T-helper 1 cell treated with Interleukin-12 subunit alpha and Interleukin-12 subunit beta and Interleukin-4 antibody, amounts not matched to agents 30 μg/mL and 1 μg/mL, for 36 hours (primary cell): Measurements from ENCODE around the gene TAB2.
"Not testable (repeated sequence)": the region's sequence is repeated elsewhere in the genome, so short reads cannot be mapped to it uniquely, and the experiment has no call there.

Experiments
- H3K27ac Mint-ChIP-seq: one replicate; pipeline ENCODE4 v1.8.0; 2021; ENCODE audit warnings: mild to moderate bottlenecking, mixed read lengths
- H3K27me3 Mint-ChIP-seq: one replicate; pipeline ENCODE4 v1.8.0; 2021; ENCODE audit warnings: low read depth, mixed read lengths
- H3K36me3 Mint-ChIP-seq: one replicate; pipeline ENCODE4 v1.8.0; 2021; ENCODE audit warnings: low read depth, mixed read lengths
- H3K4me1 Mint-ChIP-seq: one replicate; pipeline ENCODE4 v1.8.0; 2021; ENCODE audit warnings: low read depth, mixed read lengths
- H3K4me3 Mint-ChIP-seq: one replicate; pipeline ENCODE4 v1.8.0; 2021; ENCODE audit warnings: mild to moderate bottlenecking, moderate library complexity, mixed read lengths
- H3K9me3 Mint-ChIP-seq: one replicate; pipeline ENCODE4 v1.8.0; 2021; ENCODE audit warnings: mixed read lengths

The TAB2 gene

GRCh38 chr6:149435919-149436586 lies 118.5 kb downstream of the TAB2 start:
- Mint-ChIP-seq H3K27ac (no peak overlapping the region), H3K4me1 (peaks cover 27% of the 10 kb centered on the region), H3K9me3 (no peaks in the 10 kb centered on the region), H3K27me3 (no peaks in the 10 kb centered on the region), H3K4me3 (no peak overlapping the region), H3K36me3 (no peaks in the 10 kb centered on the region)

- H3K4me1 Mint-ChIP-seq = peaks cover 27% of the 10 kb centered on the region
- H3K27me3 Mint-ChIP-seq = no peaks in the 10 kb centered on the region
- H3K27ac Mint-ChIP-seq = no peak overlapping the region
- no peaks in the 10 kb centered on the region for H3K9me3 Mint-ChIP-seq
- H3K4me3 Mint-ChIP-seq = no peak overlapping the region
- H3K36me3 Mint-ChIP-seq = no peaks in the 10 kb centered on the region
Observed at GRCh38 chr6:149436647-149437046, 119.1 kb downstream of the TAB2 start.

GRCh38 chr6:149437212-149437611 lies 119.7 kb downstream of the TAB2 start:
- no peak overlapping the region for H3K4me3 Mint-ChIP-seq
- no peaks in the 10 kb centered on the region for H3K36me3 Mint-ChIP-seq
- H3K27ac Mint-ChIP-seq = no peak overlapping the region
- H3K4me1 Mint-ChIP-seq = peaks cover 23% of the 10 kb centered on the region
- H3K9me3 Mint-ChIP-seq = no peaks in the 10 kb centered on the region
- no peaks in the 10 kb centered on the region for H3K27me3 Mint-ChIP-seq

DNA sequence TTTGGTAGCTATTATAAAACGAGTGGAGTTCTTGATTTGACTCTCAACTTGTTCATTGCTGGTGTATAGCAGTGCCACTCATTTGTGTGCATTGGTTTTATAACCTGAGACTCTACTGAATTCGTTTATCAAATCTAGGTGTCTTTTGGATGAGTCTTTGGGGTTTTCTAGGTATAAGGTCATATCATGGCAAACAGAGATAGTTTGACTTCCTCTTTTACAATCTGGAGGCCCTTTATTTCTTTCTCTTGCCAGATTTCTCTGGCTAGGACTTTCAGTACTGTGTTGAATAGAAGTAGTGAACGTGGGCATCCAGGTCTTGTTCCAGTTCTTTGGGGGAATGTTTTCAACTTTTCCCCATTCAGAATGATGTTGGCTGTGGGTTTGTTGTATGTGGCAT lies 121.3 kb downstream of the TAB2 start:
- Mint-ChIP-seq H3K36me3 (no peaks in the 10 kb centered on the region), H3K27me3 (no peaks in the 10 kb centered on the region), H3K27ac (no peak overlapping the region), H3K9me3 (no peaks in the 10 kb centered on the region), H3K4me1 (peaks cover 26% of the 10 kb centered on the region), H3K4me3 (no peak overlapping the region)

DNA sequence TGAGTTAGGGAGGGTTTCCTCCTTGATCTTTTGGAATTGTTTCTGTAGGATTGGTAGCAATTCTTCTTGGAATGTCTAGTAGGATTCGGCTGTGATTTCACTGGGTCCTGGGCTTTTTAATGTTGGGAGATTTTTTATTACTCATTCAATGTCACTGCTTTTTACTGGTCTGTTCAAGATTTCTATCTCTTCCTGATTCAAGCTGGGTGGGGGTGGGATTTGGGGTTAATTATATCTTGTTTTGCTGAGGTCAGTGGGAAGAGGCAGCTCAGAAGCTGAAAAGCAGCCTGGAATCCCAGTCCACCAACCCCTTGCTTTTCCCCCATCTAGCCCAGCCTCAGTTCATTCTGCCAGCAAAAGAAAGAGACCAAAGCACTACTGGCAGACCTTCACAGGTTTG lies 122.1 kb downstream of the TAB2 start:
- no peak overlapping the region for H3K4me3 Mint-ChIP-seq
- no peak overlapping the region for H3K27ac Mint-ChIP-seq
- peaks cover 2% of the 10 kb centered on the region for H3K36me3 Mint-ChIP-seq
- H3K4me1 Mint-ChIP-seq = peaks cover 26% of the 10 kb centered on the region
- no peaks in the 10 kb centered on the region for H3K27me3 Mint-ChIP-seq
- H3K9me3 Mint-ChIP-seq = no peaks in the 10 kb centered on the region

DNA sequence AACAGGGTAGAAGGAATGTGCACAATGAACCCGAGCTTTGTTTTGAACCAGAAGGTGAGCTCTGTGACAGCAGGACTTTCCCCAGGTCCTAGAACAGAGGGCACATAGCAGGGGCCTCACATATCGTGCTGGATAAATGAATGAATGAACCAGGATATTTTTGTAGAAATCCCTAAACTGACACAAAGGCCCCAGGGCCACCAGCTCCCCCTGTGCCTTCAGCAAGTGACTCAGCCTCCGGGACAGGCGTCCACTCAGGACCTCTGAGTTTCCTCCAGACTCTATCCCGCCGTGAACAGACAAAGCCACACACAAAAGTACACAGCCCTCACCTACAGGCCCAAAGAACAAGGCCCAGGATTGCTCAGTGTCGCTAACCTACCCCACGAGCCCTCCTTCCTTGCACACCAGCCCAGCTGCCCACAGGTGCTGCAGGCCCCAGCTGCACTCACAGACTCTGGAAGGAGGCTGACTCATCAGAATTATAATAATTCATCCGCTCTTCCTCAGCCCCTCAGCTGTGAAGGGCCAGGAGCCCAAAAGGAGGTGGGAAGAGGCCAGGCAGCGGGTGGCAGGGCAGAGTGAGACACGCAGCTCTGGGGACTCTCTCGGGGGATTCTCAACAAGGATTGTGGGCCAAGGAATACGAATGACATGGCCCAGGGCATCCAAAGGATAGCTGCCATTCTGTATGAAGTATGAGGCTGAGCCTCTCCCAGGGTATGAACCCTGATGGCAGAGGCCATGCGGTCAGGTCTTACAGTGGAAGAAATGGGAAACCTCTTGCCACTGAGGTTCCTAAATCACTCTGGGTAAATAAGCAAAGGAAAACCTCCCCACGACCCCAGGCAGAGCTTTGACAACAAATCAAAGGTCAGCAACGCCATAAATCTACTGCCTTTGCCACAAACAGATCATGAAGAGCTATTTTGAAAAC lies 123.5 kb downstream of the TAB2 start:
- H3K9me3 Mint-ChIP-seq = no peaks in the 10 kb centered on the region
- H3K36me3 Mint-ChIP-seq = peaks cover 3% of the 10 kb centered on the region
- peak overlapping the region; percentile 36 for H3K27ac Mint-ChIP-seq
- peaks cover 26% of the 10 kb centered on the region for H3K4me1 Mint-ChIP-seq
- no peak overlapping the region for H3K4me3 Mint-ChIP-seq
- H3K27me3 Mint-ChIP-seq = no peaks in the 10 kb centered on the region

GRCh38 chr6:149441740-149442139 lies 124.2 kb downstream of the TAB2 start:
- H3K4me1 Mint-ChIP-seq = peaks cover 28% of the 10 kb centered on the region
- peaks cover 8% of the 10 kb centered on the region for H3K36me3 Mint-ChIP-seq
- no peak overlapping the region for H3K4me3 Mint-ChIP-seq
- no peak overlapping the region for H3K27ac Mint-ChIP-seq
- H3K27me3 Mint-ChIP-seq = no peaks in the 10 kb centered on the region
- H3K9me3 Mint-ChIP-seq = no peaks in the 10 kb centered on the region

GRCh38 chr6:149443411-149444181 lies 126.1 kb downstream of the TAB2 start:
- Mint-ChIP-seq H3K4me1 (peaks cover 16% of the 10 kb centered on the region), H3K27ac (no peak overlapping the region), H3K9me3 (no peaks in the 10 kb centered on the region)

DNA sequence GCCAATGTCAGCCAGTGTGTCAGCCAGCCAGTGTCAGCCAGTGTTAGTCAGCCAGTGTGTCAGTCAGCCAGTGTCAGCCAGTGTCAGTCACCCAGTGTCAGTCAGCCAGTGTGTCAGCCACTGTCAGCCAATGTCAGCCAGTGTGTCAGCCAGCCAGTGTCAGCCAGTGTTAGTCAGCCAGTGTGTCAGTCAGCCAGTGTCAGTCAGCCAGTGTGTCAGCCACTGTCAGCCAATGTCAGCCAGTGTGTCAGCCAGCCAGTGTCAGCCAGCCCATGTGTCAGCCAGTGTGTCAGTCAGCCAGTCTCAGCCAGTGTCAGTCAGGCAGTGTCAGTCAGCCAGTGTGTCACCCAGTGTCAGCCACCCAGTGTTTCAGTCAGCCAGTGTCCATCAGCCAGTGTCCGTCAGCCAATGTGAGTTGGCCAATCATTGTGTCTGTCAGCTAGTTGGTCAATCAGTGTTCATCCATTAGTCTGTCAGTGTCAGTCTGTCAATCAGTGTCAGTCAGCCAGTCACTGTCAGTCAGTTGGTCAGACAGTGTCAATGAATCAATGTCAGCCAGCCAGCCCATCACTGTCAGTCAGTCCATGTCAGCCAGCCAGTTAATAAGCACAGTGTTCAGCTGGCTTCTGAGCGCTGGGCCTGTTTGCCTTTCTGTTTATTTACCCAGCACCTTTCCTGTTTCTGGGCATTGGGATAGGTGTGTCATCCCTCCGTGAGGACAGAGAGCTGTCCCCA lies 127.0 kb downstream of the TAB2 start:
- H3K36me3 Mint-ChIP-seq = peaks cover 15% of the 10 kb centered on the region
- H3K9me3 Mint-ChIP-seq, H3K4me1 Mint-ChIP-seq, H3K27me3 Mint-ChIP-seq, H3K4me3 Mint-ChIP-seq: not testable (repeated sequence)
- peak overlapping the region; percentile 15 for H3K27ac Mint-ChIP-seq

More at GRCh38 chr6:149443411-149444181, 126.1 kb downstream of the TAB2 start:
- Mint-ChIP-seq H3K4me3 (no peak overlapping the region), H3K27me3 (no peaks in the 10 kb centered on the region), H3K36me3 (peaks cover 13% of the 10 kb centered on the region)

- no peak overlapping the region for H3K27ac Mint-ChIP-seq
- H3K27me3 Mint-ChIP-seq = no peaks in the 10 kb centered on the region
- peaks cover 6% of the 10 kb centered on the region for H3K4me1 Mint-ChIP-seq
- H3K36me3 Mint-ChIP-seq = peaks cover 19% of the 10 kb centered on the region
- H3K9me3 Mint-ChIP-seq = no peaks in the 10 kb centered on the region
- no peak overlapping the region for H3K4me3 Mint-ChIP-seq
Observed at GRCh38 chr6:149445095-149445466, 127.6 kb downstream of the TAB2 start.

DNA sequence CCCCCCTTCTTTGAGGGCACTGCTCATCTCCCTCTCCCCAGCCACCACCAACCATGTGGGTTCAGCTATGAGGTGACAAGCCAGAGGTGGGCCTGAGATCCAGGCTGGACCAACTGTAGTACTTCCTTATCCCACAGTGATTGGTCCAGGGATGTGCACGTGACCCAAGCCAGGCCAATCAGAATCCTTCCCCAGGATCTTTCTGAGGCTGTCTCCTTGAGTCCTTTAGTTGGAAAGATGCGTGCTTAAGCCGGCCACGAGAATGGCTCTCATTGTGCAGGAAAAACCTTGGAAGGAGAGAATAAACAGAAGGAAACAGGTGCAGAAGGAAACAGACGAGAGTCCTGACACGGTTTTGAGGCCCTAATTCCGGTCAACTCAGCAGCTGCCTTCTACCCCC lies 128.1 kb downstream of the TAB2 start:
- Mint-ChIP-seq H3K9me3 (no peaks in the 10 kb centered on the region), H3K4me3 (no peak overlapping the region), H3K27me3 (no peaks in the 10 kb centered on the region), H3K36me3 (peaks cover 19% of the 10 kb centered on the region), H3K27ac (no peak overlapping the region), H3K4me1 (peaks cover 6% of the 10 kb centered on the region)

GRCh38 chr6:149446791-149447376 lies 129.4 kb downstream of the TAB2 start:
- no peak overlapping the region for H3K4me3 Mint-ChIP-seq
- no peaks in the 10 kb centered on the region for H3K27me3 Mint-ChIP-seq
- H3K27ac Mint-ChIP-seq = peak overlapping the region; percentile 31
- peaks cover 6% of the 10 kb centered on the region for H3K4me1 Mint-ChIP-seq
- peaks cover 19% of the 10 kb centered on the region for H3K36me3 Mint-ChIP-seq
- H3K9me3 Mint-ChIP-seq = no peaks in the 10 kb centered on the region

DNA sequence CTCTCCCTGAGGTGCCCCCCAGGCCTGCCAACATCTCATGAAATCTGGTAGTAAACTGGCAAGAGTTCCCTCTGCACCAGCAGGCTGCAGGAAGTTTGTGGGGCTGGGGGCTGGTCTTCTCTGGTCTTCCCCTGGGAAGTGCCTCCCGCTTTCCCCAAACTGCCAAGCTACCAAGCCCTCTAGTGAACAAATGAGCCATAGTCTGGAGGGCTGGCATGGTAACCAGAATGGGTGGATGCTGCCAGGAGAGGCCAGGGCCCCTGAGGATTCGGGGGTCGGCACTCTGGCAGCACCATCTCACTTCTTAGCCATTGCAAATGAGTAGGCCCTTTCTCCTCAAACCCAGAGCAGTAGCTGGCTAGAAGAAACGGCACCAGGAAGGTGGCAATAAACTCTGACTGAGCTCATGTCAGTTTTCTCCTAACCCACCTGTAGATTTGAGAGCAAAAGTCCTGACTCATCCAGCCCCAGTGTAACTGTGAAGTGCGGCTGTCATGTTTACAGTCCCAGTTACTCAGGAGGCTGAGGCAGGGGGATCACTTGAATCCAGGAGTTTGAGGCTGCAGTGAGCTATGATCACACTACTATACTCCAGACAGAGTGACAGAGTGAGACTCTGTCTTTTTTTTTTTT lies 131.4 kb downstream of the TAB2 start:
- Mint-ChIP-seq H3K27me3 (no peaks in the 10 kb centered on the region), H3K36me3 (peaks cover 27% of the 10 kb centered on the region), H3K27ac (no peak overlapping the region), H3K4me1 (peaks cover 2% of the 10 kb centered on the region), H3K9me3 (no peaks in the 10 kb centered on the region), H3K4me3 (no peak overlapping the region)
